Measurements from ENCODE around the gene PPEF1.

PPEF1 gene

GRCh38 chrX:18707426-18708049 is at the start of gene PPEF1:
PPEF1 (plus strand) TSS chrX:18707645; CDS start chrX:18707781, 136 bp downstream.
- DNase-seq = peak; percentile 14

- no peak for DNase-seq
These were observed 46.2 kb upstream of the PPEF1 start for GRCh38 chrX:18661273-18661672.

- no peak for DNase-seq
These were observed 42.5 kb upstream of the PPEF1 start for GRCh38 chrX:18664947-18665346.

- DNase-seq = no peak
These were observed 40.8 kb upstream of the PPEF1 start for GRCh38 chrX:18666614-18667013.

- no peak for DNase-seq
These were observed 39.2 kb upstream of the PPEF1 start for GRCh38 chrX:18668071-18668835.

- peak; percentile 74 for DNase-seq
These were observed 35.4 kb upstream of the PPEF1 start, which contains the start of gene RS1 for GRCh38 chrX:18672008-18672407. RS1 (minus strand) TSS chrX:18672108; CDS start chrX:18672068, 40 bp downstream.

GRCh38 chrX:18674417-18674787 is 33.0 kb upstream of the PPEF1 start:
- DNase-seq = no peak

- peak; percentile 14 for DNase-seq
These were observed 32.4 kb upstream of the PPEF1 start for GRCh38 chrX:18674788-18675735.

- no peak for DNase-seq
These were observed 31.4 kb upstream of the PPEF1 start for GRCh38 chrX:18676050-18676449.

- DNase-seq = no peak
These were observed 31.0 kb upstream of the PPEF1 start for GRCh38 chrX:18676470-18676869.

GRCh38 chrX:18677161-18677869 is 30.1 kb upstream of the PPEF1 start:
- DNase-seq = no peak

GRCh38 chrX:18681996-18682395 is 25.4 kb upstream of the PPEF1 start:
- DNase-seq = no peak

- no peak for DNase-seq
These were observed 24.5 kb upstream of the PPEF1 start for GRCh38 chrX:18682979-18683387.

GRCh38 chrX:18687856-18688495 is 19.5 kb upstream of the PPEF1 start:
- no peak for DNase-seq

- DNase-seq = no peak
These were observed 16.0 kb upstream of the PPEF1 start for GRCh38 chrX:18691431-18691830.

GRCh38 chrX:18692541-18692940 is 14.9 kb upstream of the PPEF1 start:
- peak; percentile 62 for DNase-seq

- no peak for DNase-seq
These were observed 10.8 kb upstream of the PPEF1 start for GRCh38 chrX:18696653-18697052.

GRCh38 chrX:18698737-18699650 is 8.5 kb upstream of the PPEF1 start:
- no peak for DNase-seq

GRCh38 chrX:18701621-18702361 is 5.7 kb upstream of the PPEF1 start:
- DNase-seq = no peak

Data from NCI-H524 treated with DMSO at 0.1 percent for 48 hours (cell line).